Measurements from ENCODE around the gene BBIP1.

- TF ChIP-seq, protein P1, sequence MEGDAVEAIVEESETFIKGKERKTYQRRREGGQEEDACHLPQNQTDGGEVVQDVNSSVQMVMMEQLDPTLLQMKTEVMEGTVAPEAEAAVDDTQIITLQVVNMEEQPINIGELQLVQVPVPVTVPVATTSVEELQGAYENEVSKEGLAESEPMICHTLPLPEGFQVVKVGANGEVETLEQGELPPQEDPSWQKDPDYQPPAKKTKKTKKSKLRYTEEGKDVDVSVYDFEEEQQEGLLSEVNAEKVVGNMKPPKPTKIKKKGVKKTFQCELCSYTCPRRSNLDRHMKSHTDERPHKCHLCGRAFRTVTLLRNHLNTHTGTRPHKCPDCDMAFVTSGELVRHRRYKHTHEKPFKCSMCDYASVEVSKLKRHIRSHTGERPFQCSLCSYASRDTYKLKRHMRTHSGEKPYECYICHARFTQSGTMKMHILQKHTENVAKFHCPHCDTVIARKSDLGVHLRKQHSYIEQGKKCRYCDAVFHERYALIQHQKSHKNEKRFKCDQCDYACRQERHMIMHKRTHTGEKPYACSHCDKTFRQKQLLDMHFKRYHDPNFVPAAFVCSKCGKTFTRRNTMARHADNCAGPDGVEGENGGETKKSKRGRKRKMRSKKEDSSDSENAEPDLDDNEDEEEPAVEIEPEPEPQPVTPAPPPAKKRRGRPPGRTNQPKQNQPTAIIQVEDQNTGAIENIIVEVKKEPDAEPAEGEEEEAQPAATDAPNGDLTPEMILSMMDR (IDR thresholded peaks at IDR 0.05): no peak
- no peak for TF ChIP-seq POLR2A (IDR thresholded peaks at IDR 0.05)
Measured at GRCh38 chr10:110852947-110853346, 66.0 kb downstream of the BBIP1 start.
